ENCODE data around the gene SPATA31C1.

Gene SPATA31C1

GRCh38 chr9:87944096-87944495, 26.3 kb downstream of the SPATA31C1 start:
- DNase-seq: peak in 1 of 3 experiments; percentile 11

- DNase-seq: no peak
These were observed 26.9 kb downstream of the SPATA31C1 start for GRCh38 chr9:87944682-87945081.

GRCh38 chr9:87950296-87950695, 32.5 kb downstream of the SPATA31C1 start:
- no peak for DNase-seq

- DNase-seq: peak in 1 of 3 experiments; percentile 55
These were observed 33.2 kb downstream of the SPATA31C1 start for GRCh38 chr9:87950765-87951488.

- no peak for DNase-seq
These were observed 36.5 kb downstream of the SPATA31C1 start for GRCh38 chr9:87954230-87954629.

GRCh38 chr9:87957839-87958238, 40.1 kb downstream of the SPATA31C1 start:
- DNase-seq: no peak

- no peak for DNase-seq
These were observed 40.8 kb downstream of the SPATA31C1 start for GRCh38 chr9:87958591-87958990.

- DNase-seq: no peak
These were observed 42.3 kb downstream of the SPATA31C1 start for GRCh38 chr9:87959916-87960581.

- DNase-seq: no peak
These were observed 46.0 kb downstream of the SPATA31C1 start for GRCh38 chr9:87963770-87964169.

GRCh38 chr9:87964826-87965225, 47.1 kb downstream of the SPATA31C1 start:
- no peak for DNase-seq

- DNase-seq: no peak
These were observed 50.4 kb downstream of the SPATA31C1 start for GRCh38 chr9:87968155-87968554.

- no peak for DNase-seq
These were observed 52.8 kb downstream of the SPATA31C1 start for GRCh38 chr9:87970602-87971001.

GRCh38 chr9:87973122-87973521, 55.4 kb downstream of the SPATA31C1 start:
- no peak for DNase-seq
